IPS DF 6.9 (cell line): ENCODE data around the gene TCAF1.
A peak's percentile ranks its signal among the peaks of the same experiment; 100 is the strongest.

Experiments
- DNase-seq: peaks from one replicate; pipeline ENCODE4 v3.0.0-alpha.2; 2013; ENCODE audit warnings: low read depth, low spot score
- H3K27ac ChIP-seq: one replicate; pipeline ENCODE4 v1.5.1; 2013; ENCODE audit warnings: low read length, control low read depth
- H3K27me3 ChIP-seq: 2 replicates; pipeline ENCODE4 v1.6.1; 2013; ENCODE audit warnings: mild to moderate bottlenecking, low read length; ENCODE audit not compliant: control insufficient read depth, insufficient read depth
- H3K36me3 ChIP-seq: 2 replicates; pipeline ENCODE4 v1.6.1; 2013; ENCODE audit warnings: low read length; ENCODE audit not compliant: control insufficient read depth, insufficient read depth
- H3K4me1 ChIP-seq: 2 replicates; pipeline ENCODE4 v1.6.1; 2013; ENCODE audit warnings: low read length; ENCODE audit not compliant: control insufficient read depth, insufficient read depth
- H3K4me3 ChIP-seq: 2 replicates; pipeline ENCODE4 v1.5.1; 2013; ENCODE audit warnings: mild to moderate bottlenecking, low read length
- H3K9me3 ChIP-seq: 2 replicates; pipeline ENCODE4 v1.6.1; 2013; ENCODE audit warnings: low read length, inconsistent platforms; ENCODE audit not compliant: control insufficient read depth, insufficient read depth
- WGBS: extraction: QIAGEN DNeasy Blood & Tissue Kit; methylation state at CpG from one replicate; pipeline ENCODE4 v1.1.7; 2013; ENCODE audit warnings: mixed read lengths, missing lambda C conversion rate; ENCODE audit not compliant: insufficient read length, insufficient coverage; 5-methylcytosine and 5-hydroxymethylcytosine counted together

TCAF1 gene

DNA sequence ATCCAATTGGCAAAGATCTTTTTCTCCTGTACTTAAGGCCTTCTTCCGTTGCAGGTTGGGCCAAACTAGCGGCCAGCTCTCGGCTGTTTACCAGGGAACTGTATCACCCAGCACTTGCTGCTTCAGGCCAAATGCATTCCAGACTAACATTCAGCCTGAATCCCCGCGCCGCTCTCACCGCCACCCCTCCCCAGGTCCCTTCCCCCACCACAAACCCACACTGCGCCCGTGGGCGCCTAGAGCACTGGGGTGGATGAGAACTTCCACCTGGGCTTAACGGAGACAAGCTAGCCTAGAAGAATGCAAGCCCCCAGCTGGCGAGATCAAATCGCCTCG, 676 bp downstream of the TCAF1 start:
- Histone ChIP-seq H3K27ac (no peak overlapping the region), H3K27me3 (no peaks in the 10 kb centered on the region), H3K4me1 (peaks cover 8% of the 10 kb centered on the region), H3K4me3 (peak overlapping the region; percentile 61; the same call in 1 of the 2 replicates), H3K9me3 (no peaks in the 10 kb centered on the region), H3K36me3 (no peaks in the 10 kb centered on the region)
- no peak for DNase-seq
- WGBS: no CpG with 5 or more reads among the region's 14 CpGs

DNA sequence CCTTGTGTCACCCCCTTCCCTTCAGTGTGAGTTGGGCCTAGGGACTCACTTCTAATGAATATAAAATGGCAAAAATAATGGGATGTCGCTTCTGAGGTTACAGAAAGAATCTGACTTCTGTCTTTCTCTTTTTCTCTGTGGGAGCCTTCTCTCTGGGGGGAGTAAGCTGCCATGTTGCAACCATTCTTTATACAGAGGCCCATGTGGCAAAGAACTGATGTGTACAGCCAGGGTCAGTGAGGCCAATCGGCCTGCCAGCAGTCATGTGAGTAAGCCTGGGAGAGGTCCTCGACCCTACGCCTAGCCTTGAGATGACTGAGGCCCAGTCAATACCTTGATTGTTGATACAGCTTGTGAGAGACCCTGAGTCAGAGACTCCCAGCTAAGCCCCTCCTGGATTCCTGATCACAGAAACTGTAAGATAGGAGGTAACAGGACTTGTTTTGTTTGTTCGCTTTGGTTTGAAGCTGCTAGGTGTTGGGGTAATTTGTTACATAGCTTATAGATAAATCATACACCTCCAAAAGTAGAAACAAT, 1.7 kb downstream of the TCAF1 start:
- DNase-seq: no peak
- Histone ChIP-seq H3K27ac (no peak overlapping the region), H3K9me3 (no peaks in the 10 kb centered on the region), H3K27me3 (no peaks in the 10 kb centered on the region), H3K4me3 (no peak overlapping the region), H3K36me3 (no peaks in the 10 kb centered on the region), H3K4me1 (peaks cover 4% of the 10 kb centered on the region)
- WGBS: no CpG with 5 or more reads among the region's 5 CpGs

DNA sequence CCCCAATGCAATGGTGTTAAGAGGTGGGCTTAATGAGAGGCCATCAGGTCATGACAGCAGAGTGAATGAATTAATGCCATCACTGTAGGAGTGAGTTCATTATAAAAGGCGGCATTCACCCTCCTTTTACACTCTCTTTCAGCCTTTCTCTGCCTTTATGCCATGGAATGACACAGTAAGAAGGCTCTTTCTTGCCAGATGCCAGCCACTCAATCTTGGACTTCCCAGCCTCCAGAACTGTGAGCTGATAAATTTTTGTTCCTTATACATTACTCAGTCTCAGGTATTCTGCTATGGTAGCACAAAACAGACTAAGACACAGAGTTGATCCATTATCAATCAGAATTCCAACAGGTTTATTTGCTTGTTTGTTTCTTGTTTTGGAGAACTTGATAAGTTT, 3.2 kb downstream of the TCAF1 start:
- Histone ChIP-seq H3K4me3 (no peak overlapping the region), H3K36me3 (no peaks in the 10 kb centered on the region), H3K27me3 (no peaks in the 10 kb centered on the region), H3K27ac (no peak overlapping the region), H3K9me3 (no peaks in the 10 kb centered on the region), H3K4me1 (peaks cover 2% of the 10 kb centered on the region; the same call in 1 of the 2 replicates)
- no peak for DNase-seq
- WGBS: no CpG with 5 or more reads among the region's 1 CpG

DNA sequence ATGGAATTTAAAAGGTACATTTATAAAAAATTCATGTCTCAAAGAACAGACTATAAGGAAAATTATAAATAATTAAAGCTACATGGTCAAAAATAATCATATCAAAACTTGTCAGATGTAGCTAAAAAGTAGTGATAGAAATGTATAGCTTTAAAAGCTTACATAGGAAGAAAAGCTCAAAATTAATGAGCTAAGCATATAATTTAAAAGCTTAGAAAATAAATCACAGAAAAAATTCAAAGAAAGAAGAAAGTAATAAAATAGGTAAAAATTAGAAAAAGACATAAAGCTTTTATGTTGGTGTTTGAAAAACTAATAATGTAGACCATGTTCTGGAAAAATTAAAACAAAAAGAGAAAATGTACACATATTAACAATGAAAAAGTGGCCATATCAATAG, 5.3 kb downstream of the TCAF1 start:
- Histone ChIP-seq H3K36me3 (no peaks in the 10 kb centered on the region), H3K4me3 (no peak overlapping the region)
- no peak for DNase-seq

DNA sequence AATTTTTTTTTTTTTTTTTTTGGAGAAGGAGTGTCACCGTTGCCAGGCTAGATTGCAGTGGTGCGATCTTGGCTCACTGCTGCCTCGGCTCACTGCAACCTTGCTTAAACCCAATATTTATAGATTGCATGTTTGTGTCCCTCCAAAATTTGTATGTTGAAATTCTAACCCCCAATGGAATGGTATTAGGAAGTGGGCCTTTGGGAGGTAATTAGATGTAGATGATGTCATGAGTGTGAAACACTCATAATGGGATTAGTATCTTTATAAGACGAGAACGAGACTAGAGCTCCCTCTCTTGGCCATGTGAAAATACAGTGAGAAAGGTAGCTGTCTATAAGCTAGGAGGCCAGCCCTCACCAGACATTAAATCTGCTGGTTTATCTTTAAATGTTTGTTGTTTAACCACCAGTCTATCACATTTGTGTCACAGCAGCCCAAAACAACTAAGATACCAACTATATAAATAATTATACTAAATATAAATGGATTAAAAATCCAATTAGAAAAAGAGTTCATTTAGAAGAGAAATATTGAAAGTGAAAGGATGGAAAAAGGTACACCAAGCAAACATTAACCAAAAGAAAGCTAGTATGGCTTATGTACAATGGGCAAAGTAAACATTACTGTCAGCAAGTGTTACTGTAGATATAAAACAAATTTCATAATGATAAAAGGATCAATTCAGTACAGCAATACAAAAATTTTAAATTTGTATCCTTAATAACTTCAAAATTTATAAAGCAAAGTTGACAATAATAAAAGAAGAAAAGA, 9.3 kb downstream of the TCAF1 start:
- WGBS: no CpG with 5 or more reads among the region's 5 CpGs
- H3K9me3 ChIP-seq: no peaks in the 10 kb centered on the region
- DNase-seq: no peak

More for the DNA sequence above, 5.3 kb downstream of the TCAF1 start:
- H3K9me3 ChIP-seq: no peaks in the 10 kb centered on the region
- H3K27ac ChIP-seq: no peak overlapping the region
- H3K27me3 ChIP-seq: no peaks in the 10 kb centered on the region
- H3K4me1 ChIP-seq: no peaks in the 10 kb centered on the region; the same call in 1 of the 2 replicates

DNA sequence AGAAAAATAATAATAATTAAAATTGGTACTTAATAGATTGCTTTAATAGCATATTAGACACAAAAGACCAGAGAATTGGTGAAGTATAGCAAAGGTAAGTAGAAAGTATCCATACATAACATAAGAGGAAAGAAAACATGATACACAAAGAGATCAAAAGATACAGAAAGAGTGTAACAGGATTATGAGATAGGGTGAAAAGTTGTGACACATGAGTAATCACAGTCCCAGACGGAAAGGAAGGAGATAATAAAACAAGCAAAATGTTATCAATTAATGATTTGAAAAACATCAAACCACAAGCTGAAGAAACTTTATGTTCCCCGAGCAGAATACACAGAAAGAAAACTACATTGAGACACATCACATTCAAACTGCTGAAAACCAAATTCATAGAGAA, 10.5 kb downstream of the TCAF1 start:
- no peaks in the 10 kb centered on the region for H3K4me1 ChIP-seq
- no peaks in the 10 kb centered on the region for H3K27me3 ChIP-seq
- no peak for DNase-seq
- no peaks in the 10 kb centered on the region for H3K36me3 ChIP-seq
- no peaks in the 10 kb centered on the region for H3K9me3 ChIP-seq
- H3K4me3 ChIP-seq: no peak overlapping the region
- WGBS: no CpG with 5 or more reads among the region's 2 CpGs
- H3K27ac ChIP-seq: no peak overlapping the region

More for the DNA sequence above, 9.3 kb downstream of the TCAF1 start:
- H3K36me3 ChIP-seq: no peaks in the 10 kb centered on the region
- no peak overlapping the region for H3K4me3 ChIP-seq
- H3K27ac ChIP-seq: no peak overlapping the region
- no peaks in the 10 kb centered on the region for H3K4me1 ChIP-seq
- H3K27me3 ChIP-seq: no peaks in the 10 kb centered on the region

DNA sequence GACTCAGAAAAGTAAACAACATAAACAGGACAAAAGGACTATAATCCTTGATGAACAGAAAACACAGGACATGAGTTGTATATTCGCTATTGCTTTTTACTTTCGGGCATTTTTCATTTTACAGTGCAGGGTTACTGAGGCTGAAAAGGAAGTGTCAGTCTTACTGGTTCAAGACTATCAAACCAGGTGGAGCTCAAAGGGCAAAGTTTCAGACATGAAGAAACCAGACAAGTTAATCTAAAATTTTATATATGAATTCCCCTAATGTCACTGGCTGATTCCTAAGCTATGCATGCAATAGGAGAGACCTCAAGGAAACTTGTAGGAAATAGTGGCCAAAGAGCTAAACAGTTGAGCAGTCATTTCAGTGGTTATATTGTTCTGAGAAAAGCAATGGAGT, 11.4 kb downstream of the TCAF1 start:
- no peaks in the 10 kb centered on the region for H3K36me3 ChIP-seq
- H3K4me1 ChIP-seq: peaks cover 2% of the 10 kb centered on the region; the same call in 1 of the 2 replicates
- H3K9me3 ChIP-seq: no peaks in the 10 kb centered on the region
- no peaks in the 10 kb centered on the region for H3K27me3 ChIP-seq
- WGBS: no CpG with 5 or more reads among the region's 2 CpGs
- no peak overlapping the region for H3K4me3 ChIP-seq
- no peak for DNase-seq
- H3K27ac ChIP-seq: no peak overlapping the region

DNA sequence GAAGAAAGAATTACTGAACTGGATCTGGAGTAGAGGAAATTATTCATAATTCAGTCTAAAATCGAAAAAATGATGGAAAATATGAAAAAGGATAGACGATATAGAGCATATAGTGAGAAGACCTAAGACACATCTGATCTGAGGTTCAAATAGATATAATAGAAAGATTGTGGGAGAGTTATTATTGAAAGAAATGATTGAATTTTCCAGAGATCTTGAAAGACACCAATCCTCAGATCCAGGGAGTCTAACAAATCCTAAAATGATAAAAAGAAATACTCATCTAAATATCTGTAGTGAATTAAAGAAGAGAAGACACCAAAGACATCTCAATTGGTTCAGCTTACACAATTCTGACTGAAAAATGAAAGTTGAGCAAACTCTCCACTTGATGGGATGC, 12.9 kb downstream of the TCAF1 start:
- no peak for DNase-seq
- Histone ChIP-seq H3K27me3 (no peaks in the 10 kb centered on the region), H3K9me3 (no peaks in the 10 kb centered on the region), H3K27ac (no peak overlapping the region), H3K4me3 (no peak overlapping the region), H3K4me1 (peaks cover 2% of the 10 kb centered on the region; the same call in 1 of the 2 replicates), H3K36me3 (no peaks in the 10 kb centered on the region)
- WGBS: 100% methylated on average over 2 of the region's 2 CpGs

DNA sequence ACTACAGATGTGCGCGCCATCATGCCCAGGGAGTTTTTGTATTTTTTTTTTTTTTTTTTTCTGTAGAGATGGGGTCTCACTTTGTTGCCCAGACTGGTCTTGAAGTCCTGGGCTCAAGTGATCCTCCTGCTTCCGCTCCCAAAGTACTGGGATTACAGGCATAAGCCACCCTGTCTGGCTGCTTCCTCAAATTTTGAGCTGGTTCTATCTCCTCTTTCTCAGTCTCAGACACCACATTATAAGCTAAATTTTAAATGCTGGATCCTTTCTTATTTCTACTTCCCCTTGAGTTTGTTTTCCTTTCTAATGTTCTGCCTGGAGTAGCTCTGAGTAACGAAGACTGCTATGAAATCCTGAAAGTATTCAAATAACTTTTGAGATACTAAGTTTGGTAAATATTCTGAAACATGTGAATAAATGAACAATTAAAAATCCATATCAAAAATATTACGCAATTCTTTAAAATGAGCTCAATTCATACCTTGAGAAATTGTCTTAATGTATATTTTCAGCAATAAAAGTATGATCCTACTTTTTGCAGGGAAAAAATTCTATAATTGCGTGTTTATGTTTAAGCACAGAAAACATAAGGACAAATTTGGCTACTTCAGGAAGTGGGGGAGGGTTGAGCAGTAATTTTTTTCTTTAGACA, 15.0 kb downstream of the TCAF1 start:
- peaks cover 4% of the 10 kb centered on the region; the same call in 1 of the 2 replicates for H3K4me1 ChIP-seq
- no peak for DNase-seq
- H3K9me3 ChIP-seq: no peaks in the 10 kb centered on the region
- H3K4me3 ChIP-seq: no peak overlapping the region
- no CpG with 5 or more reads among the region's 6 CpGs for WGBS
- H3K27ac ChIP-seq: no peak overlapping the region
- H3K27me3 ChIP-seq: no peaks in the 10 kb centered on the region
- no peaks in the 10 kb centered on the region for H3K36me3 ChIP-seq

DNA sequence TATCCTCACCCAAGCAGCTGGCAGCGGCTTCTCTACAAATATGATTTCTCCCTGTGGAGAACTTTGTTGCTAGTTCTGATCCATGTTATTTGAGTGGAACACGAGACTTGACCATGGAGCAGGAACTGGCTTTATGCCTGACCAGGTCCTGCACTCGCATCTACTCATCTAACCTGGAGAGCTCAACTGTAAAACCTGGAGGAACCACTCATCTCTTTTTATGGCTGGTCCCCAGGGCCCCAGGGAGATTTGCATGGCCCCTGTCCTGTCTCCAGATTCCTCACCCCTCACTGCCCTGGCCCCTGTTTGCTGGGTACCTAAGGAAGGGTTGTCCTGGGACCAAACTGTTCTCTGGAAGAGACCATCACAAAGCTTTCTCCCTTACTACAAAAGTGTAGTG, 16.0 kb downstream of the TCAF1 start:
- Histone ChIP-seq H3K27ac (no peak overlapping the region), H3K36me3 (no peaks in the 10 kb centered on the region), H3K9me3 (no peaks in the 10 kb centered on the region), H3K27me3 (no peaks in the 10 kb centered on the region), H3K4me1 (peaks cover 6% of the 10 kb centered on the region; the same call in 1 of the 2 replicates), H3K4me3 (no peak overlapping the region)
- no peak for DNase-seq
- WGBS: no CpG with 5 or more reads among the region's 3 CpGs
